Hepatocyte (in vitro differentiated cells): Measurements from ENCODE around the gene CCBE1. TPM values are rescaled to one million over a fixed set of nuclear protein-coding genes. Genes with fewer than 3 reads are reported as not detected.

Source experiments
- DNase-seq: peaks from one replicate; pipeline ENCODE4 v3.0.0-alpha.2; 2016; ENCODE audit warnings: low spot score
- H2AFZ ChIP-seq: fragments of 200-600 bp; sonication (generic); 2 replicates; pipeline ENCODE4 v1.6.0; 2016; ENCODE audit warnings: antibody characterized with exemption, mild to moderate bottlenecking
- H3K27ac ChIP-seq: fragments of 200-600 bp; sonication (generic); 2 replicates; pipeline ENCODE4 v1.5.1; 2016; ENCODE audit warnings: mild to moderate bottlenecking
- H3K27me3 ChIP-seq: fragments of 200-600 bp; sonication (generic); 2 replicates; pipeline ENCODE4 v1.6.1; 2016
- H3K36me3 ChIP-seq: fragments of 200-600 bp; sonication (generic); replicated peaks from 2 replicates; pipeline ENCODE4 v1.5.1; 2016; ENCODE audit warnings: low read depth; ENCODE audit not compliant: insufficient read depth
- H3K4me1 ChIP-seq: fragments of 200-600 bp; sonication (generic); 2 replicates; pipeline ENCODE4 v1.5.1; 2016; ENCODE audit warnings: mild to moderate bottlenecking, moderate library complexity; ENCODE audit not compliant: insufficient read depth
- H3K4me2 ChIP-seq: fragments of 200-600 bp; sonication (generic); 2 replicates; pipeline ENCODE4 v1.6.0; 2016
- H3K4me3 ChIP-seq: fragments of 200-600 bp; sonication (generic); 2 replicates; pipeline ENCODE4 v1.5.1; 2016; ENCODE audit warnings: mild to moderate bottlenecking
- H3K79me2 ChIP-seq: fragments of 200-600 bp; sonication (generic); 2 replicates; pipeline ENCODE4 v1.6.0; 2017; ENCODE audit warnings: mild to moderate bottlenecking
- H3K9me2 ChIP-seq: fragments of 200-600 bp; sonication (generic); replicated peaks from 2 replicates; pipeline ENCODE4 v1.6.0; 2017; ENCODE audit warnings: mild to moderate bottlenecking; ENCODE audit not compliant: insufficient read depth
- H3K9me3 ChIP-seq: fragments of 200-600 bp; sonication (generic); 2 replicates; pipeline ENCODE4 v1.5.1; 2016; ENCODE audit warnings: low read depth, mild to moderate bottlenecking
- H4K20me1 ChIP-seq: fragments of 200-600 bp; sonication (generic); 2 replicates; pipeline ENCODE4 v1.6.0; 2016; ENCODE audit warnings: mild to moderate bottlenecking; ENCODE audit not compliant: insufficient read depth, poor library complexity, severe bottlenecking
- EZH2 ChIP-seq: fragments of 200-600 bp; sonication (generic); IDR thresholded peaks from 2 replicates; pipeline ENCODE4 v1.6.1; 2016; ENCODE audit warnings: antibody characterized with exemption, mild to moderate bottlenecking, borderline replicate concordance
- EZH2phosphoT487 ChIP-seq: fragments of 200-600 bp; sonication (generic); IDR thresholded peaks from one replicate; pipeline ENCODE4 v1.6.1; 2018; ENCODE audit warnings: antibody characterized with exemption, mild to moderate bottlenecking, low read depth, moderate library complexity; ENCODE audit not compliant: unreplicated experiment, severe bottlenecking
- WGBS: methylation state at CpG from one replicate; pipeline ENCODE4 v1.1.6; 2016; ENCODE audit warnings: low lambda C conversion rate; ENCODE audit errors: missing lambda C conversion rate; 5-methylcytosine and 5-hydroxymethylcytosine counted together
- polyA plus RNA-seq: library from polyadenylated mRNA; unstranded; fragments of >200 nt; fragmentation: Nextera tagmentation; extraction: Ambion mirVana; gene quantifications from 2 replicates; pipeline ENCODE4 v1.2.1, GENCODE V29; 2016
- total RNA-seq: library from RNA; depleted of rRNA; stranded (reverse); fragments of >200 nt; gene quantifications from 2 replicates; pipeline ENCODE4 v1.2.3, GENCODE V29; 2014
- TF ChIP-seq, protein P1 (sequence below): fragments of 200-600 bp; sonication (generic); IDR thresholded peaks from 2 replicates; pipeline ENCODE4 v1.5.1; 2016; ENCODE audit warnings: antibody characterized with exemption, mild to moderate bottlenecking; ENCODE audit not compliant: poor library complexity

Gene CCBE1
- total and polyA plus RNA-seq, 2 experiments from 2014 or later, result 3.1 to 9.2 TPM

GRCh38 chr18:59712311-59712710, 15.1 kb upstream of the CCBE1 start:
- H3K36me3 ChIP-seq, result no peaks in the 10 kb centered on the region
- no peaks in the 10 kb centered on the region for H3K4me1 ChIP-seq
- WGBS, result 91% methylated on average over 6 of the region's 6 CpGs
- H3K4me3 ChIP-seq, result no peak overlapping the region
- TF ChIP-seq EZH2phosphoT487, result no peak
- TF ChIP-seq EZH2, result no peak
- TF ChIP-seq, protein P1, sequence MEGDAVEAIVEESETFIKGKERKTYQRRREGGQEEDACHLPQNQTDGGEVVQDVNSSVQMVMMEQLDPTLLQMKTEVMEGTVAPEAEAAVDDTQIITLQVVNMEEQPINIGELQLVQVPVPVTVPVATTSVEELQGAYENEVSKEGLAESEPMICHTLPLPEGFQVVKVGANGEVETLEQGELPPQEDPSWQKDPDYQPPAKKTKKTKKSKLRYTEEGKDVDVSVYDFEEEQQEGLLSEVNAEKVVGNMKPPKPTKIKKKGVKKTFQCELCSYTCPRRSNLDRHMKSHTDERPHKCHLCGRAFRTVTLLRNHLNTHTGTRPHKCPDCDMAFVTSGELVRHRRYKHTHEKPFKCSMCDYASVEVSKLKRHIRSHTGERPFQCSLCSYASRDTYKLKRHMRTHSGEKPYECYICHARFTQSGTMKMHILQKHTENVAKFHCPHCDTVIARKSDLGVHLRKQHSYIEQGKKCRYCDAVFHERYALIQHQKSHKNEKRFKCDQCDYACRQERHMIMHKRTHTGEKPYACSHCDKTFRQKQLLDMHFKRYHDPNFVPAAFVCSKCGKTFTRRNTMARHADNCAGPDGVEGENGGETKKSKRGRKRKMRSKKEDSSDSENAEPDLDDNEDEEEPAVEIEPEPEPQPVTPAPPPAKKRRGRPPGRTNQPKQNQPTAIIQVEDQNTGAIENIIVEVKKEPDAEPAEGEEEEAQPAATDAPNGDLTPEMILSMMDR, result no peak
- H3K27me3 ChIP-seq, result no peaks in the 10 kb centered on the region
- H3K27ac ChIP-seq, result no peak overlapping the region
- DNase-seq, result no peak
- no peaks in the 10 kb centered on the region for H3K79me2 ChIP-seq
- no peaks in the 10 kb centered on the region for H3K9me2 ChIP-seq
- no peaks in the 10 kb centered on the region for H3K9me3 ChIP-seq
- H4K20me1 ChIP-seq, result no peaks in the 10 kb centered on the region
- H3K4me2 ChIP-seq, result no peak overlapping the region
- no peak overlapping the region for H2AFZ ChIP-seq

DNA sequence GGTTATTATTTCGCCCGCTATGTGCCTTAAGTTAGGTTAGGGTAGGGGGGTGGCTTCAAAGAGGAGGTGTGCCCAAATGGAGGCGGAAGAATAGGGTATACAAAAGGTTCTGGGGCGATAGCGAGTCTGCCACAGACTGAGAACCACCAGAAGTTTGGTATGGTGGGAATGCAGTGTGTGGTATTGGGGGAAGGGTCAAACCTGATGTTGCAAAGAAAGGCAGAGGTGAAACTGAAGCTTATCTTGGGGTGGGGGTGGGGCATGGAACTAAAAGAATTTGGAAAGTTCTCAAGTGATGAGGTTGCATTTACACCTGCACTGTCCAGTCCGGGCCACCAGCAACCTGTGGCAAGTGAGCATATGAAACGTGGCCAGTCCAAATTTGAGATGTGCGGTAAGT, 11.8 kb upstream of the CCBE1 start:
- DNase-seq, result no peak
- Histone ChIP-seq H3K36me3 (no peaks in the 10 kb centered on the region), H3K4me2 (no peak overlapping the region), H3K27me3 (no peaks in the 10 kb centered on the region), H4K20me1 (no peaks in the 10 kb centered on the region), H3K79me2 (no peaks in the 10 kb centered on the region), H3K4me3 (no peak overlapping the region), H3K4me1 (no peaks in the 10 kb centered on the region), H3K9me3 (no peaks in the 10 kb centered on the region), H2AFZ (no peak overlapping the region), H3K27ac (no peak overlapping the region), H3K9me2 (no peaks in the 10 kb centered on the region)
- 92% methylated on average over 8 of the region's 8 CpGs for WGBS
- no peak for TF ChIP-seq EZH2phosphoT487

DNA sequence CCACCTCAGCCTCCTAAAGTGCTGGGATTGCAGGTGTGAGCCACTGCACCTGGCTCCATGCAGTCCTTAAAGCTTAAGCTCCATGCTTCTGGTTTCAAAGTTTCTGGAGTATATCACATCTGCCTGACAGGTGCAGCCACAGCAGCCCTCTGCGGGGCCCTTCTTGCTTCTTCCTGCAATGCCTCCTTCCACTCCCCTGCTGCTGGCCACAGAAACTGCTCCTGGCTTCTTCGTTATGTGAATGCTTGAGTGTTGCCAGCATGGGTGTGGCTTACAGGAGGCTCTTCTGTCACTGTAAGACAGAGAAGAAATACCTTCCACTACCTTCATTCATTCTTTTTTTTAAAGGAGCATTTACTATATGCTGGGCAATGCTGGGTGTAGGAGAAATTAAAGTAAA, 10.1 kb upstream of the CCBE1 start:
- no peak overlapping the region for H3K4me2 ChIP-seq
- H3K27me3 ChIP-seq, result peaks cover 4% of the 10 kb centered on the region
- 48% methylated on average over 2 of the region's 2 CpGs for WGBS
- no peaks in the 10 kb centered on the region for H3K79me2 ChIP-seq
- no peaks in the 10 kb centered on the region for H4K20me1 ChIP-seq
- H3K9me3 ChIP-seq, result no peaks in the 10 kb centered on the region
- no peak for DNase-seq
- H3K27ac ChIP-seq, result no peak overlapping the region
- H3K4me3 ChIP-seq, result no peak overlapping the region
- TF ChIP-seq EZH2phosphoT487, result no peak
- TF ChIP-seq EZH2, result no peak
- TF ChIP-seq, protein P1, result no peak
- no peak overlapping the region for H2AFZ ChIP-seq
- H3K36me3 ChIP-seq, result no peaks in the 10 kb centered on the region
- no peaks in the 10 kb centered on the region for H3K9me2 ChIP-seq
- no peaks in the 10 kb centered on the region for H3K4me1 ChIP-seq

GRCh38 chr18:59706499-59706898, 9.3 kb upstream of the CCBE1 start:
- Histone ChIP-seq H3K9me3 (no peaks in the 10 kb centered on the region), H3K4me2 (no peak overlapping the region), H3K4me3 (no peak overlapping the region), H4K20me1 (no peaks in the 10 kb centered on the region), H3K27me3 (peaks cover 4% of the 10 kb centered on the region), H3K36me3 (no peaks in the 10 kb centered on the region), H3K9me2 (no peaks in the 10 kb centered on the region), H2AFZ (no peak overlapping the region), H3K79me2 (no peaks in the 10 kb centered on the region), H3K4me1 (no peaks in the 10 kb centered on the region), H3K27ac (no peak overlapping the region)
- TF ChIP-seq EZH2 (no peak), EZH2phosphoT487 (no peak)
- TF ChIP-seq, protein P1, result no peak
- 46% methylated on average over 5 of the region's 5 CpGs for WGBS
- no peak for DNase-seq
